ENCODE measurements around the gene GRAMD2B. TPM values are rescaled to one million over a fixed set of nuclear protein-coding genes. Genes with fewer than 3 reads are reported as not detected.
"Not testable (repeated sequence)": the region's sequence is repeated elsewhere in the genome, so short reads cannot be mapped to it uniquely, and the experiment has no call there.

The GRAMD2B gene
- total and polyA plus RNA-seq, 7 donors, result 1.3 to 8.0 (median 2.9) TPM

DNA sequence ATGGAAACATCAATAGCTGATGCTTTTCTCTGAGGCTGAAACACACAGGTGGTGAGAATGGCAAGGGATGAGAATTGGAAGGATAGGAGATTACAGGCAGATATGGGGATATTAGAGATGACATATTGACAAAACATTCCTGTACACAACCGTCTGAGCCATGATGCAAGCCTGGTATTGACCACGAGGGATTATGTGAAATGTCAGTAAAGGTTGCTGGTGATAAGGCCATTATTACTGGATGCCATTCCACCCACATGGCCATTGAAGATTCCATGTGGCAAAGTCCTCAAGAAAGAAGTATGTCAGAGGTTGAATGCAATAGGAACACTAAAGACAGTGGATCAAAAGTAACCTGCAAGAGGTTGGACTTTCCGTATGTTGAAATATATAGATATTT is 15.7 kb downstream of the GRAMD2B start:
- H3K4me1 ChIP-seq, result no peaks in the 10 kb centered on the region
- 82 to 92% (median 88%) methylated on average over 3 of the region's 3 CpGs for WGBS, 3 donors
- DNase-seq, result no peak
- no peak overlapping the region for H3K4me3 ChIP-seq
- H3K27me3 ChIP-seq (ENCODE audit: insufficient read depth in 3 of 3, low read length in 2 of 3), result no peaks in the 10 kb centered on the region
- no peak for TF ChIP-seq CTCF (IDR thresholded peaks at IDR 0.05)
- H3K9me3 ChIP-seq, result peaks cover 4% of the 10 kb centered on the region
- intact Hi-C loops (cut with DNase I), result no loop called here
- no peak for ATAC-seq
- no peak overlapping the region for H3K27ac ChIP-seq
- no peaks in the 10 kb centered on the region for H3K36me3 ChIP-seq (ENCODE audit: insufficient read depth in 1 of 2, low read depth in 1 of 2)

DNA sequence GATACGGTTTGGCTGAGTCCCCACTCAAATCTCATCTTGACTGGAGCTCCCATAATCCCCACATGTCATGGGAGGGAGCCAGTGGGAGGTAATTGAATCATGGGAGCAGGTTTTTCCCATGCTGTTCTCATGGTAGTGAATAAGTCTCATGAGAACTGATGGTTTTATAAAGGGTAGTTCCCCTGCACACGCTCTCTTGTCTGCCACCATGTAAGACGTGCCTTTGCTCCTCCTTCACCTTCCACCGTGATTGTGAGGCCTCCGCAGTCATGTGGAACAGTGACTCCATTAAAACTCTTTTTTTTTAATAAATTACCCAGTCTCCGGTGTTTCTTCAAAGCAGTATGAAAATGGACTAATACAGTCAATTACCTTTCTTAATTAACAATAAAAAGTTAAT is 16.5 kb downstream of the GRAMD2B start:
- ATAC-seq, result not testable (repeated sequence)
- 95 to 98% (median 97%) methylated on average over 6 of the region's 6 CpGs for WGBS, 3 donors

GRCh38 chr5:126441230-126441629 is 18.0 kb downstream of the GRAMD2B start:
- Histone ChIP-seq H3K36me3 (ENCODE audit: insufficient read depth in 1 of 2, low read depth in 1 of 2) (no peaks in the 10 kb centered on the region), H3K4me3 (no peak overlapping the region), H3K4me1 (no peaks in the 10 kb centered on the region), H3K27me3 (ENCODE audit: insufficient read depth in 3 of 3, low read length in 2 of 3) (no peaks in the 10 kb centered on the region), H3K27ac (no peak overlapping the region), H3K9me3 (peaks cover 4% of the 10 kb centered on the region)
- DNase-seq (no peak), ATAC-seq (no peak)
- WGBS, 3 donors, result 79 to 90% (median 86%) methylated on average over 2 of the region's 2 CpGs
- intact Hi-C loops (cut with DNase I), result no loop called here
- no peak for TF ChIP-seq CTCF (IDR thresholded peaks at IDR 0.05)

More for the DNA sequence above, 16.5 kb downstream of the GRAMD2B start:
- H3K4me3 ChIP-seq; DNase-seq; H3K36me3 ChIP-seq (ENCODE audit: insufficient read depth in 1 of 2, low read depth in 1 of 2); H3K9me3 ChIP-seq; intact Hi-C loops (cut with DNase I); H3K4me1 ChIP-seq; H3K27me3 ChIP-seq (ENCODE audit: insufficient read depth in 3 of 3, low read length in 2 of 3); H3K27ac ChIP-seq: not testable (repeated sequence)

GRCh38 chr5:126443374-126443851 is 20.2 kb downstream of the GRAMD2B start:
- no peak for TF ChIP-seq CTCF (IDR thresholded peaks at IDR 0.05)
- Histone ChIP-seq H3K4me1 (no peaks in the 10 kb centered on the region), H3K4me3 (no peak overlapping the region), H3K27ac (no peak overlapping the region), H3K9me3 (peaks cover 4% of the 10 kb centered on the region), H3K27me3 (ENCODE audit: insufficient read depth in 3 of 3, low read length in 2 of 3) (no peaks in the 10 kb centered on the region), H3K36me3 (ENCODE audit: insufficient read depth in 1 of 2, low read depth in 1 of 2) (no peaks in the 10 kb centered on the region)
- intact Hi-C loops (cut with DNase I), result no loop called here
- 91 to 93% (median 91%) methylated on average over 2 of the region's 2 CpGs for WGBS, 3 donors
- no peak for ATAC-seq
- no peak for DNase-seq

DNA sequence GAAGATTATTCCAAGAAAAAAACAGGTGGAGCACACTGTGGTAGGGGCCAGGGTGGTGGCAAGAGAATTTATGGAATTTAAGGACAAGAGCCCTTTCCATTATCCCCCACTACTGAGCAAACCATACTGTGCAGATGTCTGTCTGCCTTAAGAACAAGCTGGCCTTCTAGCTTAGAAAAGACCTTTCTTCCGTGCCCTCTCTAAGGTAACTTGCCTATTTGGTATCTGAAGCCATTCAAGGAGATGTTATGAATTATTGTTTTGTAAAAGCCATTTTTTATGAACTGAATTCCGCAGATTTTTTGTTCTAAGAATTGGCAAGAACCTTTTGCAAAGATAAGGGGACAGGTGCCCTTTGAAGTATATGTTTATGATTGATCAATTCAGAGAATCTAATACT is 20.9 kb downstream of the GRAMD2B start:
- Histone ChIP-seq H3K36me3 (ENCODE audit: insufficient read depth in 1 of 2, low read depth in 1 of 2) (no peaks in the 10 kb centered on the region), H3K9me3 (peaks cover 4% of the 10 kb centered on the region), H3K27me3 (ENCODE audit: insufficient read depth in 3 of 3, low read length in 2 of 3) (no peaks in the 10 kb centered on the region), H3K4me1 (no peaks in the 10 kb centered on the region), H3K4me3 (no peak overlapping the region), H3K27ac (no peak overlapping the region)
- DNase-seq (no peak), ATAC-seq (no peak)
- TF ChIP-seq CTCF (IDR thresholded peaks at IDR 0.05), result no peak
- WGBS, 3 donors, result 92 to 95% (median 93%) methylated on average over 2 of the region's 2 CpGs
- intact Hi-C loops (cut with DNase I), result no loop called here

All from psoas muscle (tissue), 8 donors.